Panc1 (cell line): ENCODE data around the gene TGFB2.

ENCODE experiments used
- CTCF ChIP-seq: fragments of 450-650 bp; IDR thresholded peaks from 2 replicates; pipeline ENCODE4 v1.5.1; 2017; ENCODE audit warnings: mild to moderate bottlenecking
- POLR2AphosphoS5 ChIP-seq: IDR thresholded peaks from 2 replicates; pipeline ENCODE4 v1.6.1; 2012; ENCODE audit warnings: mild to moderate bottlenecking, low read depth, low read length, moderate library complexity
- REST ChIP-seq, 2 experiments: IDR thresholded peaks; 2 replicates each; pipeline ENCODE4 v1.6.1; 2011 to 2012; ENCODE audit warnings: low read depth in 2 of 2, control low read depth in 1 of 2, low read length in 1 of 2, mild to moderate bottlenecking in 1 of 2, moderate library complexity in 1 of 2; ENCODE audit not compliant: insufficient read depth in 1 of 2
- SIN3A ChIP-seq: IDR thresholded peaks from 2 replicates; pipeline ENCODE4 v1.6.1; 2012; ENCODE audit warnings: low read depth, mild to moderate bottlenecking, low read length, moderate library complexity, borderline replicate concordance; ENCODE audit not compliant: insufficient read depth
- TCF7L2 ChIP-seq: IDR thresholded peaks from 2 replicates; pipeline ENCODE4 v1.6.1; 2011; ENCODE audit warnings: mild to moderate bottlenecking, low read depth, low read length, inconsistent platforms

- TF ChIP-seq POLR2AphosphoS5, result no peak
- TF ChIP-seq REST (IDR thresholded peaks at IDR 0.05; ENCODE audit: insufficient read depth in 1 of 2, low read depth in 2 of 2, low read length in 1 of 2), result no peak
- TF ChIP-seq CTCF, result no peak
- TF ChIP-seq TCF7L2, result no peak
- no peak for TF ChIP-seq SIN3A
Measured at GRCh38 chr1:218413179-218413578, 68.0 kb downstream of the TGFB2 start.
